Tibial artery (tissue), 4 donors: ENCODE data around the gene TCAP.
A peak's percentile ranks its signal among the peaks of the same experiment; 100 is the strongest.

Experiments used
- DNase-seq, 2 donors: peaks; one replicate each; pipeline ENCODE4 v3.0.0-alpha.2; 2019
- H3K27ac ChIP-seq, 2 donors: fragments of 200-600 bp; sonication (generic) in 1 of 2; 1 replicate in 1 of 2; 2 replicates in 1 of 2; pipeline ENCODE4 v1.5.1; 2018 to 2019; ENCODE audit warnings: mild to moderate bottlenecking in 1 of 2
- H3K27me3 ChIP-seq, 2 donors: fragments of 200-600 bp; sonication (generic) in 1 of 2; one replicate each; pipeline versions ENCODE4 v1.5.1 to v1.6.0; 2016 to 2019
- H3K36me3 ChIP-seq, 3 donors: fragments of 200-600 bp; sonication (generic) in 2 of 3; one replicate each; pipeline ENCODE4 v1.5.1; 2016 to 2019; ENCODE audit warnings: mild to moderate bottlenecking in 2 of 3
- H3K4me1 ChIP-seq, 4 donors: fragments of 200-600 bp; sonication (generic) in 2 of 4; 1 replicate in 3 of 4; 2 replicates in 1 of 4; pipeline ENCODE4 v1.5.1; 2016 to 2019
- H3K4me3 ChIP-seq, 2 donors: fragments of 200-600 bp; sonication (generic) in 1 of 2; 1 replicate in 1 of 2; 2 replicates in 1 of 2; pipeline ENCODE4 v1.5.1; 2018 to 2019; ENCODE audit warnings: mild to moderate bottlenecking in 2 of 2
- H3K9me3 ChIP-seq, 3 donors: fragments of 200-600 bp; sonication (generic) in 1 of 3; one replicate each; pipeline ENCODE4 v1.5.1; 2016 to 2019
- CTCF ChIP-seq, 2 experiments: fragments of 200-600 bp in 1 of 2; fragments of 450-650 bp in 1 of 2; IDR thresholded peaks; one replicate each; pipeline ENCODE4 v1.5.1; 2017 to 2019; ENCODE audit warnings: antibody characterized with exemption in 2 of 2, mild to moderate bottlenecking in 1 of 2, moderate library complexity in 1 of 2
- intact Hi-C: fragments of 100-400 bp; cut with DNase I; formaldehyde crosslinking; loops from one replicate; pipeline ENCODE4 v1.15.0; 2023; ENCODE audit warnings: low total_unique reads

Gene TCAP

DNA sequence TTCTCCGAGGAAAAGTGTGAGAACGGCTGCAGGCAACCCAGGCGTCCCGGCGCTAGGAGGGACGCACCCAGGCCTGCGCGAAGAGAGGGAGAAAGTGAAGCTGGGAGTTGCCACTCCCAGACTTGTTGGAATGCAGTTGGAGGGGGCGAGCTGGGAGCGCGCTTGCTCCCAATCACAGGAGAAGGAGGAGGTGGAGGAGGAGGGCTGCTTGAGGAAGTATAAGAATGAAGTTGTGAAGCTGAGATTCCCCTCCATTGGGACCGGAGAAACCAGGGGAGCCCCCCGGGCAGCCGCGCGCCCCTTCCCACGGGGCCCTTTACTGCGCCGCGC, 34.6 kb downstream of the TCAP start, which contains the start of gene ERBB2:
TSS of gene ERBB2 (plus strand) at position 247 of the 330 bp plus-strand sequence. CDS start 175 bp downstream, outside the sequence.
- no peaks in the 10 kb centered on the region for H3K9me3 ChIP-seq
- H3K27ac ChIP-seq, result peak within 1 kb of the TSS; percentile 93 to 98
- TF ChIP-seq CTCF (IDR thresholded peaks at IDR 0.05), result no peak
- peaks cover 0 to 48% (median 34%) of the 10 kb centered on the region in 4 donors for H3K4me1 ChIP-seq
- intact Hi-C loops, result no loop called here
- H3K27me3 ChIP-seq, result no peaks in the 10 kb centered on the region
- no peaks in the 10 kb centered on the region for H3K36me3 ChIP-seq
- peak; percentile 81 to 93 for DNase-seq
- H3K4me3 ChIP-seq, result peak within 1 kb of the TSS; percentile 78 to 100

DNA sequence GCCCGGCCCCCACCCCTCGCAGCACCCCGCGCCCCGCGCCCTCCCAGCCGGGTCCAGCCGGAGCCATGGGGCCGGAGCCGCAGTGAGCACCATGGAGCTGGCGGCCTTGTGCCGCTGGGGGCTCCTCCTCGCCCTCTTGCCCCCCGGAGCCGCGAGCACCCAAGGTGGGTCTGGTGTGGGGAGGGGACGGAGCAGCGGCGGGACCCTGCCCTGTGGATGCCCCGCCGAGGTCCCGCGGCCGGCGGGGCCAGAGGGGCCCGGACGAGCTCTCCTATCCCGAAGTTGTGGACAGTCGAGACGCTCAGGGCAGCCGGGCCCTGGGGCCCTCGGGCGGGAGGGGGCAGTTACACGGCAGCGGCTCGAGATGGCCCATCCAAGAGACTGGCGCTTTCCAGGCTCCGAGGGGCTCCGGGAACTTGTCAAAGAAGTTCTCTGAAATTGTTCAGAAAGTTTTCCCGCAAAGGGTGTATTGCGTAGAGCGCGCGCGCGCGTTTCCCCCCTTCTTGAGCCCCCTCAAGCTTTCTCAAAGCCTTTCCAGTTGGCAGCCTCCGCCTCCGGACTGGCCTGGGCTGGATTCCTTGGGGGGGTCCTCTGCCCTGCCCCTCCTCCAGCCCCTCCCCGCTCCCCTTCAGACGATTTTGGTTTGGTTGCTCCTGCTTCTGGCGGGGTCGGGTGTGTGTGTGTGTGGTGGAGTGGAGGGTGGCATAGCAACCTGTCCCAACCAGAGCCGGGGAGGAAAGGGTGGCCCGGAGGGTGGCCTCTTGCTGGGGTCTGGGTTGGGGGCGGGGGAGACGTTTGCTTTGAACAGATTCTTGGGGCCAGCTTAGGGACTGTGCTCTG, 35.2 kb downstream of the TCAP start:
- intact Hi-C loops, result no loop called here
- Histone ChIP-seq H3K27ac (peak overlapping the region; percentile 93 to 98), H3K36me3 (no peaks in the 10 kb centered on the region), H3K4me3 (peak overlapping the region; percentile 78 to 100), H3K9me3 (no peaks in the 10 kb centered on the region), H3K27me3 (no peaks in the 10 kb centered on the region), H3K4me1 (peaks cover 0 to 54% (median 39%) of the 10 kb centered on the region in 4 donors)
- peak in 1 of 2 donors; percentile 69 for DNase-seq
- TF ChIP-seq CTCF (IDR thresholded peaks at IDR 0.05), result no peak

DNA sequence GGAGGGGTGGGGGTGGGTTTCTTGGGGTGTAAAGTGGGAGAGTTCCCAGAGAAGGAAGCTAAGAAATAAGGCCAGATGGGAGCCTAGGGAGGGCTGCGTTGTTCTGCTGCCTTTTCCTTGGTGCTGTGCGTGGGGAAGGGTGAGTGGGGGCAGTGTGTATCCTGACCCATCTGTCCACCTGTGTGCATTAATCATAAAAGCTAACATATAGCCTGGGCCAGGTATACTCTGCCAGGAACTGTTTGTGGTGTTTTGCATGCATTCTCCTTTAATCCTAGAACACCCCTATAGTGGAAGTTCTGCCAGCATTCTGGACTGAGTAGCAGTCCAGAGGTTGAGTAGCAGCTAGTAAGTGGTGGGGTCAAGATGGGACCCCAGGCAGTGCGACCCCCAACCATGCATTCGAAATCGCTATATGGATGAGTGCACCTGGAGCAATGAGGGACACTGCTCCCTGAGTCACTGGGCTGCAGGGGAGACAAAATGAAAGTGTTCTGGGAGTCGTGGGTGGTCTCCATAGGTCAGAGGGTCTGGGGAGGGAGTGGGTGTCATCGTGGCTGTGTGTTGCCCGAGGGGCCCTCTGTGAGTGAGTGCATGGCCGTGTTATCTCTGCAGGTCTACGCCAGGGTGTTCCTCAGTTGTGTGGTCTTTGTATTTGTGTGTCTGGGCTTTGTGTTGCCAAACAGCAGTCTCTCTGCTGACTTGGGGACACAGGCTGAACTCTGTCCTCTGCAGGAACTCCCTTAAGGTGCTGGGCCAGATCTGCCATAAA, 36.0 kb downstream of the TCAP start:
- Histone ChIP-seq H3K27me3 (no peaks in the 10 kb centered on the region), H3K27ac (peak overlapping the region; percentile 93 to 98), H3K9me3 (no peaks in the 10 kb centered on the region), H3K4me1 (peaks cover 0 to 62% (median 48%) of the 10 kb centered on the region in 4 donors), H3K4me3 (peak overlapping the region; percentile 78 to 100), H3K36me3 (no peaks in the 10 kb centered on the region)
- intact Hi-C loops, result no loop called here
- no peak for TF ChIP-seq CTCF (IDR thresholded peaks at IDR 0.05)
- no peak for DNase-seq

- intact Hi-C loops, result no loop called here
- DNase-seq, result no peak
- H3K36me3 ChIP-seq, result peaks cover 0 to 3% (median 2%) of the 10 kb centered on the region in 3 donors
- peak overlapping the region; percentile 78 to 100 for H3K4me3 ChIP-seq
- no peak for TF ChIP-seq CTCF (IDR thresholded peaks at IDR 0.05)
- H3K27ac ChIP-seq, result peak overlapping the region; percentile 93 to 98
- H3K27me3 ChIP-seq, result no peaks in the 10 kb centered on the region
- peaks cover 0 to 69% (median 55%) of the 10 kb centered on the region in 4 donors for H3K4me1 ChIP-seq
- H3K9me3 ChIP-seq, result no peaks in the 10 kb centered on the region
Measured at GRCh38 chr17:39701784-39702422, 36.8 kb downstream of the TCAP start.
